ENCODE results near the gene LARP1. TPM values are rescaled to one million over a fixed set of nuclear protein-coding genes. Genes with fewer than 3 reads are reported as not detected.
A peak's percentile ranks its signal among the peaks of the same experiment; 100 is the strongest.

LARP1 gene
- total RNA-seq = 115 and 124 TPM in 2 replicates

DNA sequence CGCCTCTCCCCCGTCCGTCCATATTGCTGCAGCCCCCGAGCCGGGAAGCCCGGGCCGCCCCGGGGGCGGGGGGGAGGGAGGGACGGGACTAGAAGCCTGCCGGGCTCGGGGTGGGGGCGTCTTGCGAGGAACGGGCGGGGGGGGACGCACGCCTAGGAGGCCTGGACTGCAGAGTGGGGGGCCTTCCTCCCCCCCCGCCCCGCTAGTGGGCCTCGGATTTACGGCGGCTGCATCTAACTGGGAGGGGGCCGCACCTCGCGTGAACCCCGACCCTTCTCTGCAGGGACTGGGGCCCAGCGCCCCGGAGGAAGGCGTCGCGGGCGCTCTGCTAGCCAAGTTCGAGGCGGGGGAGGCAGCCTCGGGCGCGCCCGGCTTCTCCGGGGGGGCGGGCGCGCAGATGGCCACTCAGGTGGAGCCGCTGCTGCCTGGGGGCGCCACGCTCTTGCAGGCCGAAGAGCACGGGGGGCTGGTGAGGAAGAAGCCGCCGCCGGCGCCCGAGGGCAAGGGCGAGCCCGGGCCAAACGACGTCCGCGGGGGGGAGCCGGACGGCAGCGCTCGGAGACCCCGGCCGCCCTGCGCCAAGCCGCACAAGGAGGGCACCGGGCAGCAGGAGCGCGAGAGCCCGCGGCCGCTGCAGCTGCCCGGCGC lies at the start of gene LARP1:
TSS of gene LARP1 (plus strand) at position 17 of the 648 bp plus-strand sequence. CDS start at position 398, 381 bp downstream.
- H2AFZ ChIP-seq (ENCODE audit: low read length) = peak within 1 kb of the TSS; percentile 84
- no peaks in the 10 kb centered on the region for H3K9me3 ChIP-seq (ENCODE audit: low read depth, low read length)
- H3K27ac ChIP-seq (ENCODE audit: low read depth, low read length) = peak within 1 kb of the TSS; percentile 93
- DNase-seq (ENCODE audit: insufficient read length, low spot score, missing footprints) = peak; percentile 87
- H3K4me3 ChIP-seq (ENCODE audit: insufficient read depth, low read length) = peak within 1 kb of the TSS; percentile 82
- H3K4me2 ChIP-seq (ENCODE audit: insufficient read depth, low read length) = peak within 1 kb of the TSS; percentile 75
- H3K79me2 ChIP-seq (ENCODE audit: insufficient read depth, low read length) = peaks cover 54% of the 10 kb centered on the region
- peaks cover 44% of the 10 kb centered on the region for H3K4me1 ChIP-seq (ENCODE audit: insufficient read depth, low read length)
- TF ChIP-seq, protein P1, sequence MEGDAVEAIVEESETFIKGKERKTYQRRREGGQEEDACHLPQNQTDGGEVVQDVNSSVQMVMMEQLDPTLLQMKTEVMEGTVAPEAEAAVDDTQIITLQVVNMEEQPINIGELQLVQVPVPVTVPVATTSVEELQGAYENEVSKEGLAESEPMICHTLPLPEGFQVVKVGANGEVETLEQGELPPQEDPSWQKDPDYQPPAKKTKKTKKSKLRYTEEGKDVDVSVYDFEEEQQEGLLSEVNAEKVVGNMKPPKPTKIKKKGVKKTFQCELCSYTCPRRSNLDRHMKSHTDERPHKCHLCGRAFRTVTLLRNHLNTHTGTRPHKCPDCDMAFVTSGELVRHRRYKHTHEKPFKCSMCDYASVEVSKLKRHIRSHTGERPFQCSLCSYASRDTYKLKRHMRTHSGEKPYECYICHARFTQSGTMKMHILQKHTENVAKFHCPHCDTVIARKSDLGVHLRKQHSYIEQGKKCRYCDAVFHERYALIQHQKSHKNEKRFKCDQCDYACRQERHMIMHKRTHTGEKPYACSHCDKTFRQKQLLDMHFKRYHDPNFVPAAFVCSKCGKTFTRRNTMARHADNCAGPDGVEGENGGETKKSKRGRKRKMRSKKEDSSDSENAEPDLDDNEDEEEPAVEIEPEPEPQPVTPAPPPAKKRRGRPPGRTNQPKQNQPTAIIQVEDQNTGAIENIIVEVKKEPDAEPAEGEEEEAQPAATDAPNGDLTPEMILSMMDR (IDR thresholded peaks at IDR 0.05; ENCODE audit: extremely low read depth, low read depth, low read length) = no peak
- no peaks in the 10 kb centered on the region for H3K36me3 ChIP-seq (ENCODE audit: insufficient read depth, low read length)
- peaks cover 33% of the 10 kb centered on the region for H4K20me1 ChIP-seq (ENCODE audit: insufficient read depth, low read length)
- no peaks in the 10 kb centered on the region for H3K27me3 ChIP-seq (ENCODE audit: insufficient read depth, low read length)

DNA sequence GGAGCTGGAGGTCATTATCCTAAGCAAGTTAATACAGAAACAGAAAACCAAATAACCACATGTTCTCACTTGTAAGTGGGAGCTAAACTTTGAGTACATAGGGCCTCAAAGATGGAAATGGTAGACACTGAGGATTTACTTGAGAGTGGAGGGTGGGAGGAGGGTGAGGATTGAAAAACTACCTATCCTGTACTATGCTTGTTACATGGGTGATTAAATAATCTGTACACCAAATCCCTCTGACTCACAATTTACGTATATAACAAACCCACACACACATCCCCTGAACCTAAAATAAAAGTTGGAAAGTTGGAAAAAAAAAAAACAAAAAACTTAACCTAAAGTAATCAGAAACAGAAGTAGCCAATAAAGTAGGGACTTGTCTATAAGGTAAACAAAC lies 48.8 kb upstream of the LARP1 start:
- Histone ChIP-seq H3K36me3 (ENCODE audit: insufficient read depth, low read length) (no peaks in the 10 kb centered on the region), H3K27ac (ENCODE audit: low read depth, low read length) (no peak overlapping the region), H3K4me2 (ENCODE audit: insufficient read depth, low read length) (no peak overlapping the region), H3K27me3 (ENCODE audit: insufficient read depth, low read length) (no peaks in the 10 kb centered on the region), H3K4me1 (ENCODE audit: insufficient read depth, low read length) (peaks cover 3% of the 10 kb centered on the region), H3K4me3 (ENCODE audit: insufficient read depth, low read length) (no peak overlapping the region), H3K9me3 (ENCODE audit: low read depth, low read length) (no peaks in the 10 kb centered on the region), H3K79me2 (ENCODE audit: insufficient read depth, low read length) (no peaks in the 10 kb centered on the region), H4K20me1 (ENCODE audit: insufficient read depth, low read length) (no peaks in the 10 kb centered on the region), H2AFZ (ENCODE audit: low read length) (no peak overlapping the region)
- DNase-seq (ENCODE audit: insufficient read length, low spot score, missing footprints) = no peak
- TF ChIP-seq, protein P1 (IDR thresholded peaks at IDR 0.05; ENCODE audit: extremely low read depth, low read depth, low read length) = no peak

DNA sequence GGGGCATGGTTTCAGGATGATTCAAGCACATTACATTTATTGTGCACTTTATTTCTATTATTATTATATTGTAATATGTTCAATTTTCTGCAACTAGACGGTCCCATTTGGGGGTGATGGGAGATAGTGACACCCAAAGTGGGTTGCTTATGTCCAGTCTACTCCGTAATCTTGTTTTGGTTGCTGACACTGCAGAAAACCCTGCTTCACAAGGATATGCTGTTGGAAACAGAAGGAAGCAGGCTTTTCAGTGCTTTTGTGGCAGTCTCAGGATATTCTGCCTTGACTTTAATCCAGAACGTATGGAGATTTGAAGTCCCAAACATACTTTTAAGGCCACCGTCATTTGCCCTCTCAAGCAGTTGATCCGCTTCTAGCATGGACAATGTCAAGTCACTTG lies 47.5 kb upstream of the LARP1 start:
- Histone ChIP-seq H3K27ac (ENCODE audit: low read depth, low read length) (no peak overlapping the region), H3K36me3 (ENCODE audit: insufficient read depth, low read length) (no peaks in the 10 kb centered on the region), H2AFZ (ENCODE audit: low read length) (no peak overlapping the region), H3K79me2 (ENCODE audit: insufficient read depth, low read length) (no peaks in the 10 kb centered on the region), H3K27me3 (ENCODE audit: insufficient read depth, low read length) (no peaks in the 10 kb centered on the region), H3K9me3 (ENCODE audit: low read depth, low read length) (no peaks in the 10 kb centered on the region), H3K4me3 (ENCODE audit: insufficient read depth, low read length) (no peak overlapping the region), H4K20me1 (ENCODE audit: insufficient read depth, low read length) (no peaks in the 10 kb centered on the region), H3K4me2 (ENCODE audit: insufficient read depth, low read length) (no peak overlapping the region), H3K4me1 (ENCODE audit: insufficient read depth, low read length) (peaks cover 3% of the 10 kb centered on the region)
- TF ChIP-seq, protein P1 (IDR thresholded peaks at IDR 0.05; ENCODE audit: extremely low read depth, low read depth, low read length) = no peak
- DNase-seq (ENCODE audit: insufficient read length, low spot score, missing footprints) = no peak

DNA sequence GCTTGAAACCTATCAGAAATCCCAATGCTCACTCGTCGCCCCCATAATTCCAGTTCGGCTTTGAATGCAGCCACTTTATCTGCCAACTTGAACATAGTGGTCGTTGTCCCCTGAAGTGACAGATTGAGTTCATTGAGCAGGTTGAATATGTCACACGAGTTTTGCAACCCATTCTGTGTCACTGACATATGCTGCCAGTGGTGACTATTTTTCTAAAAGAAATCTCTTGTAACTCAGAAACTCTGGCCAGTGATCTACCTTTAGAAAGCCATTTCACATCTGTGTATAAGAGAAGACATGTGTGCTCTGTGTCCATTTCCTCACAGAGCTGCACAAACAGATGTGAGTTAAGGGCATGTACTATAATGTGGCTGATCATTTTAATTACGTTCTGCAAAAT lies 47.0 kb upstream of the LARP1 start:
- Histone ChIP-seq H3K27me3 (ENCODE audit: insufficient read depth, low read length) (no peaks in the 10 kb centered on the region), H2AFZ (ENCODE audit: low read length) (no peak overlapping the region), H3K4me3 (ENCODE audit: insufficient read depth, low read length) (no peak overlapping the region), H3K4me2 (ENCODE audit: insufficient read depth, low read length) (no peak overlapping the region), H4K20me1 (ENCODE audit: insufficient read depth, low read length) (no peaks in the 10 kb centered on the region), H3K27ac (ENCODE audit: low read depth, low read length) (no peak overlapping the region), H3K9me3 (ENCODE audit: low read depth, low read length) (no peaks in the 10 kb centered on the region), H3K4me1 (ENCODE audit: insufficient read depth, low read length) (peaks cover 5% of the 10 kb centered on the region), H3K79me2 (ENCODE audit: insufficient read depth, low read length) (no peaks in the 10 kb centered on the region), H3K36me3 (ENCODE audit: insufficient read depth, low read length) (no peaks in the 10 kb centered on the region)
- no peak for DNase-seq (ENCODE audit: insufficient read length, low spot score, missing footprints)
- TF ChIP-seq, protein P1 (IDR thresholded peaks at IDR 0.05; ENCODE audit: extremely low read depth, low read depth, low read length) = no peak
